ENCODE data around the gene TM9SF3. TPM values are rescaled to one million over a fixed set of nuclear protein-coding genes. Genes with fewer than 3 reads are reported as not detected.

TM9SF3 gene
- total RNA-seq, 1 experiment from 2014 or later = 71.0 TPM

Other genes starting within 250 kb of the TM9SF3 start
- gene OPALIN, start 228.0 kb downstream of the TM9SF3 start, total RNA-seq (2014; rRNA removed; shearing (Covaris generic)) = not detected in 2 replicates
- 9.2 and 10.3 TPM in 2 replicates for gene TLL2, start 73.1 kb downstream of the TM9SF3 start, total RNA-seq (2014; rRNA removed; shearing (Covaris generic))
- gene PIK3AP1, start 133.5 kb upstream of the TM9SF3 start, total RNA-seq (2014; rRNA removed; shearing (Covaris generic)) = 5.6 and 7.1 TPM in 2 replicates
- 18.6 and 26.7 TPM in 2 replicates for gene LCOR, start 245.3 kb upstream of the TM9SF3 start, total RNA-seq (2014; rRNA removed; shearing (Covaris generic))